CD4-positive, alpha-beta memory T cell (primary cell): Measurements from ENCODE around the gene STK38L. TPM values are rescaled to one million over a fixed set of nuclear protein-coding genes. Genes with fewer than 3 reads are reported as not detected.

ENCODE experiments used
- polyA plus RNA-seq, 2 donors: library from polyadenylated mRNA; unstranded; fragments of 300-500 nt; fragmentation: Illumina TruSeq; gene quantifications; one replicate each; pipeline ENCODE4 v1.2.3, GENCODE V29; 2021
- total RNA-seq, 2 experiments: library from RNA; stranded (reverse); gene quantifications; one replicate each; pipeline ENCODE4 v1.2.3, GENCODE V29; 2021

Gene STK38L
- total and polyA plus RNA-seq, 4 experiments from 2014 or later, result 8.4 to 21.8 (median 15.3) TPM

Other genes starting within 250 kb of the STK38L start
- 10 to 100 TPM; 27.7 to 29.2 TPM for gene TM7SF3, start 229.9 kb upstream of the STK38L start, total RNA-seq
- 10 to 100 TPM; 46.5 to 61.6 TPM for gene TM7SF3, start 229.9 kb upstream of the STK38L start, polyA plus RNA-seq
- 10 to 100 TPM; 65.3 to 68.3 TPM for gene MED21, start 221.7 kb upstream of the STK38L start, total RNA-seq
- gene MED21, start 221.7 kb upstream of the STK38L start, polyA plus RNA-seq, result 10 to 100 TPM; 20.0 to 23.3 TPM
- not detected for gene C12orf71, start 161.7 kb upstream of the STK38L start, total RNA-seq
- gene C12orf71, start 161.7 kb upstream of the STK38L start, polyA plus RNA-seq, result not detected
- under 1 TPM; 0.17 to 0.32 TPM for gene BMAL2, start 88.5 kb downstream of the STK38L start, total RNA-seq
- gene BMAL2, start 88.5 kb downstream of the STK38L start, polyA plus RNA-seq, result under 1 TPM in 1 of 2 donors, not detected in 1; 0.20 TPM
- not detected for gene SMCO2, start 202.4 kb downstream of the STK38L start, total RNA-seq
- gene SMCO2, start 202.4 kb downstream of the STK38L start, polyA plus RNA-seq, result not detected